ENCODE measurements around the gene PTPRN. TPM values are rescaled to one million over a fixed set of nuclear protein-coding genes. Genes with fewer than 3 reads are reported as not detected.

Gene PTPRN
- total and polyA plus RNA-seq, 4 donors = 0.11 to 2.6 (median 0.22) TPM

DNA sequence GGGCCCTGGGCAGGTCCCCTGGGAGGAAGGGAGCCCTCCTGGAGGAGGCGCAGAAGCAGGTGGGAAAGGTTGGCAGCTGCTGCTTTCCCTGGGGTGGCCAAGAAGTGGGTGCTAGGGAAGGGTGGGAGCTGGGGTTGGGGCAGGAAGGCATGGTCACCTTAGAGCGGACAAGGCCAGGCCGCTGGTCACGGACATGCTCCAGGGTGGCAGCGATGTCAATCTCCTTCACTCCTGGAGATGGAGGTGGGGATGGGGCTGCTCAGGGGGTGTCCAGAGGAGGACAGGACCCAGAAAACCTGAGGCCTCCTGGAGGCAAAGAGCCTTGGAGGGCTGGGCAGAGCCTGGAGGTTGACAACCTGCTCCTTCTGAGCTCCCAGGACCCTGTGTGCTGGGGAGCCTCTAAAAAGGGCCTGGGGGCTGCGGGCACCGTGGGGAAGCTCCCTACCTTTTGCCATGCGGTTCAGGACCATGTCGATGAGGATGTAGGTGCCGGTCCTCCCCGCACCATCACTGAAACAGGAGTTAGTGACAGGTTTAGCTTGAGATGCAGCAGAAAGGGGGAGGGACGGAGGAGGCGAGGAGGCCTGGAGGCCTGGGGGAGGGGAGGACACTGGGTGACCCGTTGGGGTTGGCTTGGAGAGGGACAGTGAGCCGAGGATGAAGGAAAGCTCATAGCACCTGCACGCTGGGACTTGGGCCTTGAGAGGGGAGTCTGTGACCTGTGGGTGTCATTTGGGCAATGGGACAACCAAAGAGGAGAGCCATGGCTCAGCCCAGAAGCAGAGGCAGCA is 18.6 kb downstream of the PTPRN start:
- peaks cover 0 to 5% (median 0%) of the 10 kb centered on the region in 3 donors for H3K27me3 ChIP-seq (ENCODE audit: control insufficient read depth in 3 of 3, insufficient read depth in 3 of 3, low read length in 2 of 3)
- DNase-seq (no peak), ATAC-seq (ENCODE audit: insufficient read depth, low FRiP score) (no peak)
- TF ChIP-seq, protein P1, sequence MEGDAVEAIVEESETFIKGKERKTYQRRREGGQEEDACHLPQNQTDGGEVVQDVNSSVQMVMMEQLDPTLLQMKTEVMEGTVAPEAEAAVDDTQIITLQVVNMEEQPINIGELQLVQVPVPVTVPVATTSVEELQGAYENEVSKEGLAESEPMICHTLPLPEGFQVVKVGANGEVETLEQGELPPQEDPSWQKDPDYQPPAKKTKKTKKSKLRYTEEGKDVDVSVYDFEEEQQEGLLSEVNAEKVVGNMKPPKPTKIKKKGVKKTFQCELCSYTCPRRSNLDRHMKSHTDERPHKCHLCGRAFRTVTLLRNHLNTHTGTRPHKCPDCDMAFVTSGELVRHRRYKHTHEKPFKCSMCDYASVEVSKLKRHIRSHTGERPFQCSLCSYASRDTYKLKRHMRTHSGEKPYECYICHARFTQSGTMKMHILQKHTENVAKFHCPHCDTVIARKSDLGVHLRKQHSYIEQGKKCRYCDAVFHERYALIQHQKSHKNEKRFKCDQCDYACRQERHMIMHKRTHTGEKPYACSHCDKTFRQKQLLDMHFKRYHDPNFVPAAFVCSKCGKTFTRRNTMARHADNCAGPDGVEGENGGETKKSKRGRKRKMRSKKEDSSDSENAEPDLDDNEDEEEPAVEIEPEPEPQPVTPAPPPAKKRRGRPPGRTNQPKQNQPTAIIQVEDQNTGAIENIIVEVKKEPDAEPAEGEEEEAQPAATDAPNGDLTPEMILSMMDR (IDR thresholded peaks at IDR 0.05; ENCODE audit: control extremely low read depth, extremely low read depth) = no peak
- no peak overlapping the region for H3K4me3 ChIP-seq
- H3K27ac ChIP-seq (ENCODE audit: low read depth in 1 of 2, low read length in 1 of 2) = no peak overlapping the region
- H3K9ac ChIP-seq (ENCODE audit: insufficient read depth in 1 of 2, low read length in 2 of 2) = no peak overlapping the region
- no peaks in the 10 kb centered on the region for H3K9me3 ChIP-seq (ENCODE audit: control insufficient read depth in 4 of 4, insufficient read depth in 3 of 4, low read length in 3 of 4)
- H3K36me3 ChIP-seq (ENCODE audit: control insufficient read depth in 4 of 4, insufficient read depth in 4 of 4, low read length in 4 of 4) = peaks cover 0 to 6% (median under 1%) of the 10 kb centered on the region in 4 donors
- 88 to 92% methylated on average over 16 of the region's 16 CpGs for WGBS, 2 donors
- peaks cover 0 to 13% (median 4%) of the 10 kb centered on the region in 5 donors for H3K4me1 ChIP-seq (ENCODE audit: control insufficient read depth in 5 of 5, insufficient read depth in 5 of 5, low read length in 5 of 5)

DNA sequence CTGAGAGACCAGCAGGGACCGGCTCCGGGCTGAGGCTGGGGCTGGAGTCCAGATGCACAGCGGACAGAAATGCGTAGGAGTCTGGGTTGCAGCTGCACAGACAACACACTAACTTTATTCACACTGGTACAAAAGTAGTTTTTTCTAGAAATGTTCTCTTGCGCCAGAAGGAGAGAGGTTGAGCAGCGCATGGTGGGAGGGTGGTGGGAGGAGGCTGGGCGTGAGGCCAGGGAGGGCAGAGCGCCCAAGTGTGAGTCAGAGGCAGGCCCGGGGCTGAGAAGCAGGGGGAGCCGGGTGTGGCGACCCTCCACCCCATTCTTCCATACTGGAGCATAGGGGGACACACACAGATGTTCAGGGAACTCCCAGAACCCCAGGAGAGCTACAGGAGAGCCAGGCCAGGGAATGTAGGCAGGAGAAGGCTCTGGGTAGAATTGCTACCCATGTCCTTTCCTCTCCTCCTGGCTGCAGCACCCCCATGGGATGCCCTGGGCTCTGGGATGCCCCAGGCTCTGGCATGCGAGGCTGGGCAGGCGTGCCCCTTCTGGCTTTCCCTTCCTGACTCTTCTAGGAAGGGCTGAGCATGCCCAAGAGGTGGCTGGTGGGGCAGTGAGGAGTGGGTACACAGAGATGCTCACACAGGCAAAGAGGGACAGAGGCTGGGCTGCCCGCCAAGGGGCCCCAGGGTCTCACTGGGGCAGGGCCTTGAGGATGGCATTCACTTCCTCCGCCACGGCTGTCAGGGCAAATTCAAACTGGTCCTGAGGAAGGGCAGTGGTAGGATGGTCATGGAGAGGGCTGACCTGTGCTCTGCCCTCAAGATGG is 19.5 kb downstream of the PTPRN start:
- Histone ChIP-seq H3K36me3 (ENCODE audit: control insufficient read depth in 4 of 4, insufficient read depth in 4 of 4, low read length in 4 of 4) (peaks cover 0 to 13% (median 7%) of the 10 kb centered on the region in 4 donors), H3K4me3 (no peak overlapping the region), H3K27me3 (ENCODE audit: control insufficient read depth in 3 of 3, insufficient read depth in 3 of 3, low read length in 2 of 3) (no peaks in the 10 kb centered on the region), H3K27ac (ENCODE audit: low read depth in 1 of 2, low read length in 1 of 2) (no peak overlapping the region), H3K4me1 (ENCODE audit: control insufficient read depth in 5 of 5, insufficient read depth in 5 of 5, low read length in 5 of 5) (peaks cover 0 to 9% (median 0%) of the 10 kb centered on the region in 5 donors), H3K9ac (ENCODE audit: insufficient read depth in 1 of 2, low read length in 2 of 2) (no peak overlapping the region), H3K9me3 (ENCODE audit: control insufficient read depth in 4 of 4, insufficient read depth in 3 of 4, low read length in 3 of 4) (no peaks in the 10 kb centered on the region)
- 51 to 65% methylated on average over 16 of the region's 16 CpGs for WGBS, 2 donors
- TF ChIP-seq, protein P1 (IDR thresholded peaks at IDR 0.05; ENCODE audit: control extremely low read depth, extremely low read depth) = no peak
- ATAC-seq (ENCODE audit: insufficient read depth, low FRiP score) (peak; percentile 32), DNase-seq (peak; percentile 81 to 87 (median 81))

DNA sequence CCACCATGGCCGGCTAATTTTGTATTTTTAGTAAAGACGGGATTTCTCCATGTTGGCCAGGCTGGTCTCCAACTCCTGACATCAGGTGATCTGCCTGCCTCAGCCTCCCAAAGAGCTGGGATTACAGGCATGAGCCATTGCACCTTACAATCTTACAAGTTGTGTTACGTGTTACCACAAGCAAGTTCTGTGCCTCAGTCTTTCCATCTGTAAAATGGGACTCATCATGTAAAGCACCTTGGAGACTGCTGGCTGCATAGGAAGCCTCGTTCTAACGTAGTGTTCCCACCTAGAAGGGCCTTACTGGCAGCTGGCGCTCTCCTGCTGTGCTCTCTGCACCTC is 20.0 kb downstream of the PTPRN start:
- no peak overlapping the region for H3K27ac ChIP-seq (ENCODE audit: low read depth in 1 of 2, low read length in 1 of 2)
- 74 to 85% methylated on average over 6 of the region's 6 CpGs for WGBS, 2 donors
- ATAC-seq (ENCODE audit: insufficient read depth, low FRiP score) (no peak), DNase-seq (no peak)
- H3K36me3 ChIP-seq (ENCODE audit: control insufficient read depth in 4 of 4, insufficient read depth in 4 of 4, low read length in 4 of 4) = peaks cover 0 to 19% (median 10%) of the 10 kb centered on the region in 4 donors
- TF ChIP-seq, protein P1 (IDR thresholded peaks at IDR 0.05; ENCODE audit: control extremely low read depth, extremely low read depth) = no peak
- H3K4me3 ChIP-seq = no peak overlapping the region
- no peaks in the 10 kb centered on the region for H3K9me3 ChIP-seq (ENCODE audit: control insufficient read depth in 4 of 4, insufficient read depth in 3 of 4, low read length in 3 of 4)
- no peaks in the 10 kb centered on the region for H3K27me3 ChIP-seq (ENCODE audit: control insufficient read depth in 3 of 3, insufficient read depth in 3 of 3, low read length in 2 of 3)
- peaks cover 0 to 9% (median 0%) of the 10 kb centered on the region in 5 donors for H3K4me1 ChIP-seq (ENCODE audit: control insufficient read depth in 5 of 5, insufficient read depth in 5 of 5, low read length in 5 of 5)
- no peak overlapping the region for H3K9ac ChIP-seq (ENCODE audit: insufficient read depth in 1 of 2, low read length in 2 of 2)
